ENCODE results near the gene PTGDS.

DNA sequence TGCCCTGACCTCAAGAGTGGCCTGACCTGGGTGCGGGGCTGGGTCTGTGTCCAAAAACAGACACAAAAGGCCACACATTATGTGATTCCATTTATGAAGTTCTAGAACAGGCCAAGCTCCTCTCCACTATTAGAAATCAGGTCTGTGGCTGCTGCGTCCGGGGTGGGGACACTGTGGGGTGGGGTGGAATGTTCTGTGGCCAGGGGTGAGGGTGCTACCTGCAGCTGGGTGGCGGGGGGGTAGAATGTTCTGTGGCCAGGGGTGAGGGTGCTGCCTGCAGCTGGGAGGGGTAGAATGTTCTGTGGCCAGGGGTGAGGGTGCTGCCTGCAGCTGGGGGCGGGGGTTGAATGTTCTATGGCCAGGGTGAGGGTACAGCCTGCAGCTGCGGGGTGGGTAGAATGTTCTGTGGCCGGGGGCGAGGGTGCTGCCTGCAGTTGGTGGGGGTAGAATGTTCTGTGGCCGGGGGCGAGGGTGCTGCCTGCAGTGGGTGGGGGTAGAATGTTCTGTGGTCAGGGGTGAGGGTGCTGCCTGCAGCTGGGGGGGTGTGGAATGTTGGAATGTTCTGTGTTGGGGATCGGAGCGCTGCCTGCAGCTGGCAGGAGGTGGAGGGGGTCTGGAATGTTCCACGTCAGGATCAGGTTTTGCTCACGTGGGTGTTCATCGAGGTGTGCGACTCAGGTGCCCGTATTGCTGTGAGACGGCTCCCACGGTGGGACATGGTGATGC is 16.9 kb upstream of the PTGDS start:
- TF ChIP-seq FOXK2 (IDR thresholded peaks at IDR 0.05) (no peak), ELF4 (IDR thresholded peaks at IDR 0.05) (no peak), BHLHE40 (IDR thresholded peaks at IDR 0.05; ENCODE audit: borderline replicate concordance) (no peak), FOXA1 (IDR thresholded peaks at IDR 0.05) (no peak), SUZ12 (IDR thresholded peaks at IDR 0.05) (no peak)
